Stimulated activated CD4-positive, alpha-beta T cell treated with anti-CD3 and anti-CD28 coated beads, Interleukin-15, amount 100 ng/mL, for 24 hours (primary cell): ENCODE results near the gene TMEM150B.

Source experiments
- DNase-seq: peaks from one replicate; pipeline ENCODE4 v3.0.0-alpha.2; 2020

The TMEM150B gene

GRCh38 chr19:55325172-55325571 lies at the start of gene TMEM150B:
TSS of gene TMEM150B (minus strand) at chr19:55325341. CDS start at chr19:55321036, 4,305 bp downstream.
- DNase-seq: no peak

GRCh38 chr19:55373993-55374757 lies 49.0 kb upstream of the TMEM150B start:
- no peak for DNase-seq

GRCh38 chr19:55373306-55373992 lies 48.3 kb upstream of the TMEM150B start:
- DNase-seq: no peak

GRCh38 chr19:55372316-55373081 lies 47.4 kb upstream of the TMEM150B start:
- DNase-seq: no peak

- no peak for DNase-seq
These were observed 45.3 kb upstream of the TMEM150B start, which contains the start of gene IL11 for GRCh38 chr19:55370305-55370988. TSS of gene IL11 (minus strand) at chr19:55370463. CDS start at chr19:55370310, 153 bp downstream.

GRCh38 chr19:55369653-55370304 lies 44.6 kb upstream of the TMEM150B start:
- peak; percentile 61 for DNase-seq

GRCh38 chr19:55368701-55369563 lies 43.8 kb upstream of the TMEM150B start:
- DNase-seq: peak; percentile 52

GRCh38 chr19:55368106-55368505 lies 43.0 kb upstream of the TMEM150B start:
- DNase-seq: no peak

GRCh38 chr19:55366790-55367189 lies 41.6 kb upstream of the TMEM150B start:
- no peak for DNase-seq

- DNase-seq: no peak
These were observed 40.8 kb upstream of the TMEM150B start for GRCh38 chr19:55365964-55366363.

GRCh38 chr19:55365245-55365644 lies 40.1 kb upstream of the TMEM150B start:
- DNase-seq: no peak

GRCh38 chr19:55362990-55363716 lies 38.0 kb upstream of the TMEM150B start, which contains the start of gene GARIN5B:
TSS of gene GARIN5B (minus strand) at chr19:55363260. CDS start at chr19:55363066, 194 bp downstream.
- DNase-seq: no peak

- no peak for DNase-seq
These were observed 37.2 kb upstream of the TMEM150B start for GRCh38 chr19:55362174-55362989.

- DNase-seq: no peak
These were observed 35.8 kb upstream of the TMEM150B start for GRCh38 chr19:55360902-55361301.

- DNase-seq: no peak
These were observed 34.1 kb upstream of the TMEM150B start for GRCh38 chr19:55358943-55359908.

GRCh38 chr19:55358493-55358892 lies 33.4 kb upstream of the TMEM150B start:
- DNase-seq: no peak

- DNase-seq: no peak
These were observed 30.2 kb upstream of the TMEM150B start for GRCh38 chr19:55355213-55355821.

- no peak for DNase-seq
These were observed 29.6 kb upstream of the TMEM150B start, which contains the start of gene COX6B2 for GRCh38 chr19:55354698-55355212. TSS of gene COX6B2 (minus strand) at chr19:55354719. CDS start at chr19:55354521, 198 bp downstream.
